HFF-Myc (cell line): ENCODE results near the gene TRMT61B.

Experiments used
- DNase-seq: peaks from one replicate; pipeline ENCODE4 v3.0.0-alpha.2; 2011; ENCODE audit warnings: low read depth; ENCODE audit errors: extremely low read depth
- H3K4me3 ChIP-seq: replicated peaks from 2 replicates; pipeline ENCODE4 v1.5.1; 2011; ENCODE audit warnings: low read depth, mild to moderate bottlenecking, control low read depth, low read length
- CTCF ChIP-seq: IDR thresholded peaks from 2 replicates; pipeline ENCODE4 v1.5.1; 2012; ENCODE audit warnings: mild to moderate bottlenecking, low read depth, low read length, control low read depth; ENCODE audit errors: missing control alignments

Gene TRMT61B

GRCh38 chr2:28818053-28818452 is 52.1 kb downstream of the TRMT61B start:
- TF ChIP-seq CTCF, result no peak
- no peak for DNase-seq
- no peak overlapping the region for H3K4me3 ChIP-seq

GRCh38 chr2:28810384-28811285 is 59.5 kb downstream of the TRMT61B start, which contains the start of gene SPDYA:
Gene SPDYA, plus strand, starts transcription at chr2:28810834. Its CDS starts 5,181 bp downstream, at chr2:28816015.
- peak; percentile 22 for DNase-seq
- peak within 1 kb of the TSS; percentile 40 for H3K4me3 ChIP-seq
- TF ChIP-seq CTCF, result no peak

GRCh38 chr2:28809927-28810326 is 60.2 kb downstream of the TRMT61B start:
- peak overlapping the region; percentile 40 for H3K4me3 ChIP-seq
- no peak for TF ChIP-seq CTCF
- DNase-seq, result no peak

GRCh38 chr2:28802975-28803429 is 67.1 kb downstream of the TRMT61B start:
- no peak for TF ChIP-seq CTCF
- no peak overlapping the region for H3K4me3 ChIP-seq
- no peak for DNase-seq

GRCh38 chr2:28801726-28802125 is 68.4 kb downstream of the TRMT61B start:
- TF ChIP-seq CTCF, result no peak
- DNase-seq, result no peak
- no peak overlapping the region for H3K4me3 ChIP-seq
